Renal cortex interstitium (tissue), 11 donors: ENCODE data around the gene FLT1. TPM values are rescaled to one million over a fixed set of nuclear protein-coding genes. Genes with fewer than 3 reads are reported as not detected.

Source experiments
- DNase-seq, 11 donors: peaks; one replicate each; pipeline ENCODE4 v3.0.0-alpha.2; 2013; ENCODE audit warnings: low read depth in 9 of 11, low spot score in 4 of 11; ENCODE audit errors: extremely low read depth in 1 of 11
- polyA plus RNA-seq, 3 donors: library from polyadenylated mRNA; unstranded; fragments of 120-200 nt; gene quantifications; one replicate each; pipeline ENCODE4 v1.2.1, GENCODE V29; 2013; ENCODE audit not compliant: insufficient read length in 3 of 3

The FLT1 gene
- polyA plus RNA-seq, 3 donors: 39.1 to 52.1 (median 40.4) TPM

GRCh38 chr13:28475916-28476725 is 18.8 kb downstream of the FLT1 start:
- DNase-seq: no peak

- DNase-seq: no peak
These were observed 20.3 kb downstream of the FLT1 start for GRCh38 chr13:28474491-28475134.

- no peak for DNase-seq
These were observed 21.9 kb downstream of the FLT1 start for GRCh38 chr13:28473044-28473443.

- DNase-seq: no peak
These were observed 23.5 kb downstream of the FLT1 start for GRCh38 chr13:28471421-28471820.

GRCh38 chr13:28470296-28470695 is 24.6 kb downstream of the FLT1 start:
- DNase-seq: no peak

- no peak for DNase-seq
These were observed 25.6 kb downstream of the FLT1 start for GRCh38 chr13:28469316-28469715.

GRCh38 chr13:28468023-28468915 is 26.7 kb downstream of the FLT1 start:
- DNase-seq: no peak

- DNase-seq: no peak
These were observed 27.9 kb downstream of the FLT1 start for GRCh38 chr13:28467034-28467433.

GRCh38 chr13:28466151-28466550 is 28.8 kb downstream of the FLT1 start:
- DNase-seq: no peak

GRCh38 chr13:28464861-28465460 is 30.0 kb downstream of the FLT1 start:
- no peak for DNase-seq

- DNase-seq: no peak
These were observed 31.4 kb downstream of the FLT1 start for GRCh38 chr13:28463481-28463880.

GRCh38 chr13:28459911-28460310 is 35.0 kb downstream of the FLT1 start:
- no peak for DNase-seq

- no peak for DNase-seq
These were observed 36.3 kb downstream of the FLT1 start for GRCh38 chr13:28458608-28459007.

GRCh38 chr13:28458051-28458450 is 36.9 kb downstream of the FLT1 start:
- DNase-seq: no peak

GRCh38 chr13:28457521-28457920 is 37.4 kb downstream of the FLT1 start:
- no peak for DNase-seq

GRCh38 chr13:28455580-28456194 is 39.2 kb downstream of the FLT1 start:
- no peak for DNase-seq

GRCh38 chr13:28452755-28453154 is 42.2 kb downstream of the FLT1 start:
- no peak for DNase-seq

- no peak for DNase-seq
These were observed 43.3 kb downstream of the FLT1 start for GRCh38 chr13:28451482-28452217.
